HG02642 (cell line): ENCODE measurements around the gene NXPE1.

ENCODE experiments used
- ATAC-seq: cut with Tn5 transposase; IDR thresholded peaks from one replicate; pipeline ENCODE4 v1.9.1; 2021; ENCODE audit warnings: mild to moderate bottlenecking; ENCODE audit not compliant: unreplicated experiment, poor library complexity

Gene NXPE1

DNA sequence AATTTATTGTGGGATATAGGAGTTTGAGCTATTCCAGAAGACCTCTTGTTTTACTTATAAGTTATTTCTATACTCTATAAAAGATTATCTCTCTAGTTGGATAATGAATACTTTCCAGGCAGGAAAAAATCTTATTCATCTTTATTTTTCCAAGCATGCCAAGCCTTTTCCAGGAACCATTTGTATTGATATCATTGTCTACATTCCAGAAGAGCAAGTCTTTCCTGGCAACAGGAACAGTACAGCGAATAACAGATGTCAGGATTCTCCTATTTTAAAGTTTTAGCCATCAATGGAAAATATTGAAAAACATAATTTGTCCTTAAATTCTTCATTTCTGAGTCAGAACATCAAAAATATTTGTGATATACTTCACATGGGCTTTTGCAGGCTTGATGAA lies 5.2 kb upstream of the NXPE1 start:
- no peak for ATAC-seq

GRCh38 chr11:114563077-114563476 lies 3.4 kb upstream of the NXPE1 start:
- no peak for ATAC-seq

- no peak for ATAC-seq
These were observed 2.7 kb upstream of the NXPE1 start for GRCh38 chr11:114562166-114562916.

DNA sequence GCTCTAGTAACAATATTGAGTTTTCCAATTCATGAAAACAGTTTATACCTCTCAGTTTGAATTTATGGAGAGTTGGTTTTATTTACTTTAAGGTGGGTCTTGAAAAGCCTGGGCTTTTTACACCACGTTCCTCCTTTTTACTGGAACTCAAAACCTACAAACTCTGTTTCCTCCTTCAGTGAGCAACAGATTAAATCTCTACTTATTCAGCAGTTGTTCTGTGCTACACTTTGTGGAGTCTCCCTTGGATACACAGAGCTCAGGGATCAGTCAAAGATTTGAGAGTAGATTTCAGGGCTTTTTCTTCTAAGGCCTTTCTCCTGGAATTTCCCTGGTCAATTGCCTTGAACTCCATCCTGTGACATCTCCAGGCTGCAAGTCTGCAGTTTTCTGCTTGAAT lies 3.5 kb downstream of the NXPE1 start:
- ATAC-seq = no peak

DNA sequence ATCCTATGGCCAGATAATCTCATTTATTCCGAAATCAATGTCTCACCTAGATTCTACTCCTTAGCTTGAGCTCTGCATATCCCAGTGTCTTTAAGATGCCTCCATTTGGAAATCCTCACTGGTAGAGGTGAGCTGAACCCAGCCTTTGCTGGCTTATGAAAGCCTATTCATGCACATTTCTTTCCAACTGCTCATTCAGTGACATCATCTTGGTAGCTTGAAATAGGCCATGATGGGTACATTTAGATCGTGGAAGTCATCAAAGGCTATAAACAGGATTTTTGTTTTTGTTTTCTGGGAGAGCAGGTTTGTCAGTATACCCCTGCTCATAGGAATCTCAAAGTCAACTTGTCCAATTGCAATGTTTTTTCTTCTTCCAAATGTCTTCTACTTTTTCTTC lies 6.0 kb downstream of the NXPE1 start:
- ATAC-seq = no peak

- ATAC-seq = no peak
These were observed 8.6 kb downstream of the NXPE1 start for GRCh38 chr11:114551060-114551459.

DNA sequence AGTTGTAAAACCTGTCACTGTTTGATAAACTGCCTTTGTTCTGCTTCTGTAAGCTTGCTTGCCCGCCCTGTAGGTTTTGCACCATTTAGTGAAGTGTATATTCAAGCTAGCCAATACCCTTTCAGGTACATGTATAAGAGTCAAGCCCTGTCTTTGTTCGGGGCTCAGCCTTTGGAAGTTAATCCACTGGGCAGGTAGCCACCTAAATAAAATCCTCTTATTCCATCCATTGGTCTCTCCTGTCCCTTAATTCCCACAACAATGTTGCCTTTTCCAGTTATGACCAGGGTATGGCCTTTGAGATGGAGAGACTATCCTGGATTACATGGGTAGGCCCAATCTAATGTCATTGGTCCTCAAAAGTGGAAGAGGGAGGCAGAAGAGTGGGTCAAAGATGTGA lies 34.0 kb downstream of the NXPE1 start:
- no peak for ATAC-seq

DNA sequence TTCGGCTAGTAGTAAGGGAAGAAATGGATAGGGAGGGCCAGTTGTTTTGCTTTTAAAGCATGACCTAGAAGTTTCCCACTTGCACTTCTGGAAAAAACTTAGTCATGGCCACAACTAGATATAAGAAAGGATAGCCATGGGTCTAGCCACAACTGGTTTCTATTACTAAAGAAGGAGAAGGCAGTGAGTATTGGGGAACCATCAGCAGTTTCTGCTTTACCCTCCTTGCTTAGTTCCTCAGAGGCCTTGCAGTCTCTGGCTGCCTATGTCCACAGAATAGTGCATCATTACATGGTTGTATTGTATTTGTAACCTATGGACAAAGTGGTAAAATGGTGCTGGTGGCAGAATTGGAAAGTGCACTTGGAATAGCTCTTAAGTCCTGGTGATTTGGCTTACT lies 35.6 kb downstream of the NXPE1 start:
- ATAC-seq = no peak

DNA sequence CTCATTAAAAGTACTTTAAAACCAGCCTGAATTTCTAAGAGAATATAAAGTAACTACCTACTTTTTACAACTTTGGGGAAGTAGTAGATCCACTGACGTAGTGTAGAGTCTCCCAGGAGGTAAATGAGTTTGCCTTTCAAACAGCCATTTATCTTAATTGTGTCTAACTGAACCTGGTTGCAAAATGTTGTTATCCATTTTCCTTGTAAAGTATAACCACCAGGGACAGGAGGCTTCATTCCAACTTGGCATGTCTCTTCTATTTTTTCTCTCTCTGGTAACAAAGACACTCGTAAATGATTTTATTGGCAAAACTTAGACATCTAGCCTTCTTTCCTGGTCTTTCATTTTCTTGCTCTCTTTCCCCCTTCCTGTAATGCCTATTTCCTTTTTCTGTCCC lies 36.9 kb downstream of the NXPE1 start:
- ATAC-seq = no peak

GRCh38 chr11:114511538-114511937 lies 48.1 kb downstream of the NXPE1 start:
- no peak for ATAC-seq

- no peak for ATAC-seq
These were observed 48.6 kb downstream of the NXPE1 start for GRCh38 chr11:114511079-114511478.

- ATAC-seq = no peak
These were observed 57.8 kb downstream of the NXPE1 start for GRCh38 chr11:114501901-114502300.

GRCh38 chr11:114499756-114500155 lies 59.9 kb downstream of the NXPE1 start:
- no peak for ATAC-seq

GRCh38 chr11:114496915-114497314 lies 62.8 kb downstream of the NXPE1 start:
- ATAC-seq = no peak

- no peak for ATAC-seq
These were observed 75.8 kb downstream of the NXPE1 start for GRCh38 chr11:114483929-114484328.

DNA sequence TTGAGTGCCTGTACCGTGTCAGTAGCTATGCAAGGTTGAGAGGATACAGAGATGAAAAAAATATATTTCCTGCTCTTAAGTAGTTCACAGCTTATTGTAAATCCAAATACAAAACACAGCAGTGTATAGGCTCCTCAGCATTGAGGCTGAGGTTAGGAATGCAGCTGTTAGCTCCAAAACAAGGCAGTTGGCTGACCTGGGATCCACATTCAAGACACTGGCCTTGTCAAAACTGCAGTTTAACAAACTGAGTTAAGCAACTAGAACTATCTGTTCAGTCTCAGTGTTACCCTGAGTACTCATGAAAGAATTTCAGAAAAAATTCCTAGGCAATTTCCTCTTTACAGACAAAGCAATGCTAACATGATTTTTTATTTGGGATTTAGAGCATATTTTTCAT lies 77.6 kb downstream of the NXPE1 start:
- ATAC-seq = no peak

- no peak for ATAC-seq
These were observed 80.3 kb downstream of the NXPE1 start for GRCh38 chr11:114479331-114479730.

- ATAC-seq = no peak
These were observed 80.9 kb downstream of the NXPE1 start for GRCh38 chr11:114478768-114479167.

- no peak for ATAC-seq
These were observed 81.7 kb downstream of the NXPE1 start for GRCh38 chr11:114478001-114478410.

GRCh38 chr11:114472661-114473060 lies 87.0 kb downstream of the NXPE1 start:
- no peak for ATAC-seq
